GM18868 (cell line): Measurements from ENCODE around the gene PTF1A.

Source experiments
- ATAC-seq: cut with Tn5 transposase; IDR thresholded peaks from one replicate; pipeline ENCODE4 v1.9.1; 2021; ENCODE audit warnings: mild to moderate bottlenecking, moderate library complexity; ENCODE audit not compliant: unreplicated experiment

PTF1A gene, protein sequence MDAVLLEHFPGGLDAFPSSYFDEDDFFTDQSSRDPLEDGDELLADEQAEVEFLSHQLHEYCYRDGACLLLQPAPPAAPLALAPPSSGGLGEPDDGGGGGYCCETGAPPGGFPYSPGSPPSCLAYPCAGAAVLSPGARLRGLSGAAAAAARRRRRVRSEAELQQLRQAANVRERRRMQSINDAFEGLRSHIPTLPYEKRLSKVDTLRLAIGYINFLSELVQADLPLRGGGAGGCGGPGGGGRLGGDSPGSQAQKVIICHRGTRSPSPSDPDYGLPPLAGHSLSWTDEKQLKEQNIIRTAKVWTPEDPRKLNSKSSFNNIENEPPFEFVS

DNA sequence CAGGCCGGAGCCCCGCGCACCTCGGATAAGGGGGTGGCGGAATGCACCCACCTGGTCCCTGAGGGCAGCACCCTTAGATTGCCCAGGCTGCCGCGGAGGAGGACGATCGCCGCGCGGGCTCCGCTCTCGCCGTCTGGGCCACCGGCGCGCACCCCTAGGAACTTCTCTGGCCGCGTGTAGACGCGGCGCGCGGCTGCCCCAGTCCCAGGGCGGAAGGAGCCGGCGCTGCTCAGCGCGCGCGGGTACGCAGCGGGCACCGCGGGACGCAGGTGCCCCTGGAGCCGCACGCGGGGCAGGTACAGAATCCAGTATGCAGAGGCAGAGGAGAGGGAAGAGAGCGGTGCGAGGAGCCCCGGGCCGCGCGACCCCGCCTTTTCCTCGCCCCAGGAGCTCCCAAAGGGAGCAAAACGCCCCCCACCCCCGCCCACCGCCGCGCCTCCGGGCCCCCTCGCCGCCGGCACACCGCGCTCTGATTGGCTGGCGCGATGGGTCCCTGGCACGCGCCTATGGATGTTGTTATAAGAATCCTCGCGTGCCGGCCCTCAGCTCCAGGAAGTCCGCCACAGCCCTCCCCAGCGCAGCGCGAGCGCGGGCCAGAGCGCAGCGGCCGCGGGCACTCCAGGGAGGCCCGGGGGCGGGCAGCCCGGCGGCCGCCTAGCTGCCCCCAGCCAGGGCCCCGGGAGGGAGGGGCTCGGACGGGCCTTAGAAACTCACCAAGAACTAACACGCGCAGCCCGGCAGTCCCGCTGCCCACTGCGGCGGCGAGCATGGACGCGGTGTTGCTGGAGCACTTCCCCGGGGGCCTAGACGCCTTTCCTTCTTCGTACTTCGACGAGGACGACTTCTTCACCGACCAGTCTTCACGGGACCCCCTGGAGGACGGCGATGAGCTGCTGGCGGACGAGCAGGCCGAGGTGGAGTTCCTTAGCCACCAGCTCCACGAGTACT lies at the start of gene PTF1A:
Gene PTF1A, plus strand, starts transcription at position 549 of the 948 bp plus-strand sequence. Its CDS starts 219 bp downstream, at position 768.
- no peak for ATAC-seq

DNA sequence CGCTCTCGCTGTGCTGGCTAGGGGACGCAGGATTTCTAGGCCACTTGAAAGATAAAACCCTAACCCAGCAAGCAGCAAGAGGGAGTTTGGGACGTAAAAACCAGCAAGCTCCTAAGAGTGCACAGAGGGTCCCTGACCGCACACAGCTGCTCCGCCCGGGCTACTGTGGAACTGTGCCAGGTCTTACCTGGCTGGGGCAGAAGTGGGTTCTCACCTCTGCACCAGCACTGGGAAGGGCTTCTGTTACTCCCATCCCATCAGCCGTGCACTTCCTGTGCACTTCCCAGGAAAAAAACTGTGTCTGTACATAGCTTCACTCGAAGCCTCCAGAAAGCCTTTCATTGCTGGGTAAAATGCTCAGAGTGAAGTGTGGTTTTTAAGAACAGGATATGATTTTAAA lies 45.9 kb upstream of the PTF1A start:
- ATAC-seq, result no peak

DNA sequence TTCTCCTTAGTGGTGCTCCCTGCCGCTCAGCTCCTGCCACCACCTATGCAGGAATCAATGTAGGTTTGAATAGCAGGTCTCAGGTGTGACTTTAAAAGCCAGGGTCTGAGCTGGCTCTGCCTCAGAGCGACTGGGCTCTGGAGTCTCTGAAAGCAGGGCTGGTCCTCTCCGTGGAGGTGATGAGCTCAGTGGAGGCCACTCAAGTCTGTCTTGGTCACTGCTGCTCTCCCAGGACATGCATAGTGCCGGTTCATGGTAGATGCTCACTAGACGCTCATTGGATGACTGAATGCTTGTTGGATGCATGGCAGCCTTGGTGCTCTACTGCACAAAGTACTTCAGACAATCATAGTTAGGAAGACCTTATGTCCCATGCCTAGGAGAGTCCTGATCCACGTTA lies 45.1 kb upstream of the PTF1A start:
- no peak for ATAC-seq

DNA sequence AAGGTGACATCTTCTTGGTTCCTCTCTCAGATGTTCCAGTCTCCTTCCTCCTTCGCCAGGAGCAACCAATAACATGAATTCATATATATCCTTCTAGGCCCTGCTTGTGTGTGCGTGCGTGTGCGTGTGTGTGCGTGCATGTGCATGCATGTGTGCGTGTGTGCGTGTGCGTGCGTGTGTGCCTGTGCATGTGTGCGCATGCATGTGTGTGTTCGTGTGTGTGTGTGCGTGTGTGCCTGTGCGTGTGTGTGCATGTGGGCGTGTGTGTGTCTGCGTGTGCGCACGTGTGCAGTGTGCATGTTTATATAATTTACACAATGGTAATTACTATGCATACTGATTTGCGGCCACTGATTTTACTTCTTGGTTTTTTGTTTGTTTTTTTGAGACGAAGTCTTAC lies 43.9 kb upstream of the PTF1A start:
- ATAC-seq, result no peak

DNA sequence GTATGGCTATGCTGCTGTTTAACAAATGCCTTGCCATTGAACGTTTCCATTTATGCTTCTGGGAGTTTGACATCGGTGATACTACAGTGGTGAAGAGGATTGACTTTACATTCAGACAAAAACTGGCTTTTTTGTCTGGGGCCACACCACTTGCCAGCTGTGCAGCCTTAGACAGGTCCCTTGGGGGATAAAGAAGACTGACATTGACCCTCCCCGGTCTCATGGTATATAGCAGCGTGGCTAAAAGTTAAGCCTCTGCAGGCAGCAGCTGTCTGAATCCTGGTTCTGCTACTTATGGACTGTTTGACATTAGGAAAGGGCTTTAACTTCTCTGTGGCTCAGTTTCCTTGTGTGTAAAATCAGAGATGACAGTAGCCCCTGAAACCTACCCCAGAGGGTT lies 42.0 kb upstream of the PTF1A start:
- no peak for ATAC-seq

DNA sequence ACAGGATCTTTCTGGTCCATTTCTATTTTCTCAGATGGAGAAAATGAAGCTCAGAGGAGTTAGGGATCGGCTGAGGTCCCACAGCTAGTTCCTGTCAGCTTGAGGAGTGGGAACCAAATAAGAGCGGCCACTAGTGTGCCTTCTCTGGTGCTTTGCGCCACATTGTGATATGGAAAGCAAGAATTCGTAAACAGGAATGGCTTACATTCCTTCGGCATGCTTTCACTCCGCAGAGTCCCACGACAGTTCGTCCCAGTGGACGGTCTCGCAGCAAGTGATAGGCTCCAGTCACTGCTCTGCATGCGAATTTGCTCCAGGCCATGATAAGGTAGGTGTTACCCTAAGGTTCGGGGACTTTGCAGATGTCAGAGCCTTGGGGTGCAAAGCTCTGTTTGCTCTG lies 41.5 kb upstream of the PTF1A start:
- ATAC-seq, result no peak

DNA sequence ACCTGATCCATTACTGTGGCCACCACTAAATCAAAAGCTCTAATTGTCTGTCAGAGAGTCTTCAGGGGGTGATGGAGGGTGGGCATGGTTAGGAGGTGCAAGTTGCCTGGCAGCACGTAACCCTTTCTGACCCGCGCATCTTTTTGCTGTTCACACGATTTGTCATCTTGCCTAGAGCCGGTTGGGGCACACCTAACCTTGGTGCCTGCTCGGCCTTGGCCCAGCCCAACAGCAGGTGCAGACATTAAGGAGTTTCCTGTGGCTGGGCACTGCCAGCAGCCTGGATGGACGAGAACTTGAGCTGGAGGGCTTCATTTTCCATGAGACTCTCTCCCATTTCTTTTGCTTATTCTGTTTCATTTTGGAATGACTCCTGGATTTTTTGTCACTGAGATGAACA lies 41.0 kb upstream of the PTF1A start:
- no peak for ATAC-seq

DNA sequence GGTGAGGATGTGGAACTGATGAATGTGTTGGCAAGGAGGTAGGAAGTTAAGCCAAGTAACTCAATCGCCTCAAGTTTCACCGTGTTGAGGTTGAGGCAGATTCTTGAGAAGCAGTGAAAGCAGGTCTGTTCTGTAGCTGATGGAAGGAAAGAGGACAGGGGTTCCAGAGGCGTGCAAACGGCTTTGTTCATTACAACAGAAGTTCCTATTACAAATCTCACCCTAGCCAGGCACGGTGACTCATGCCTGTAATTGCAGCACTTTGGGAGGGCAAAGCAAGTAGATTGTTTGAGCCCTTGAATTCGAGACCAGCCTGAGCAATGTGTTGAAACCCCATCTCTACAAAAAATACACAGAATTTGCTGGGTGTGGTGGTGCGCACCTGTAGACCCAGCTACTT lies 36.9 kb upstream of the PTF1A start:
- no peak for ATAC-seq

DNA sequence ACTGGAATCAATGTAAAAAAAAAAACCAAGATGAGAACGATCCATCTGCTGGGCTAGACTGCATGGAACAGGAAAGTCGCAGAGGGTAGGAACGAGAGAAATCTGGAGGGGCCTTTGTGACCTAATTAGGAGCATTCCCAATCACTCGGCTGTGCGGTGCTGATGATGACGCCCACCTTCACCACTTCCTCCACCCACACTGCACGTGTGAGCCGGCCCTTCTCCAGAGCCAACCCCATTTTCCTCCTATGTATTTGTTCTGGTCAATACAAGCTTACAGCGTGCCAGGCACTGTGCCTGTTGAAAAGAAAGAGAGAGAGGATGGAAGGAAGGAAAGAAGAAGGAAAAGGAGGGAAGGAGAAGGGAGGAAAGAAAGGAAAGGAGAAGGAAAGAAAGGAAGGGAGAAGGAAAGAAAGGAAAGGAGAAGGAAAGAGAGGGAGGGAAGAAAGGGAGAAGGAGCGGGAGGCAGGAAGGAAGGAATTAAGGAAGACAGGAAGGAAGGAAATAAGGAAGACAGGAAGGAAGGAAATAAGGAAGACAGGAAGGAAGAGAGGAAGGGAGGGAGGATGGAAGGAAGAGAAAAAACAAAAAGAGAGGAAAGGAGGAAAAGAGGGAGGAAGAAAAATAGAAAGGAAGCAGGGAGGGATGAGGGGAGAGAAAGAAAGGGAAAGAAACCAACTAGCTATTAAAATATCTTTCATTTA lies 35.5 kb upstream of the PTF1A start:
- no peak for ATAC-seq

DNA sequence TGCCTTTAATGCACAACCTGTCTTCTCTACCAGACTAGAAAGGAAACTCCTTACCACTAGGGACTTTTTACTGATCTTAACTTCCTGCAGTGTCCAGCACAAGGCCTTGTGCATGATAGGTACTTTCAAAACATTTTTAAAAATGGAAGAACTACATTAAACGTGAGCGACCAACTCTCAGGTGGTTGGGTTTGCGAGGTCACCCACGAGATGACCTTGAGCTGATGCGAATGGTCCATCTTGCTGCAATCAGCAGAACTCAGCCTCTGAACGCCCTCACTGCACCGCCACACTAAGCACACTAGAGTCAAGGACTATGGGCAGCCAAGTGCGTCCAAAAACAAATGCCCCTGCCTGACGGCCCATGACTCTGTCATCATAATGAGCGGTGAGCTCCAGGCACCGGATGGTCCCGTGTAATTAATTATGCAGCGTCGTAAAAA lies 34.9 kb upstream of the PTF1A start:
- peak; percentile 72 for ATAC-seq

DNA sequence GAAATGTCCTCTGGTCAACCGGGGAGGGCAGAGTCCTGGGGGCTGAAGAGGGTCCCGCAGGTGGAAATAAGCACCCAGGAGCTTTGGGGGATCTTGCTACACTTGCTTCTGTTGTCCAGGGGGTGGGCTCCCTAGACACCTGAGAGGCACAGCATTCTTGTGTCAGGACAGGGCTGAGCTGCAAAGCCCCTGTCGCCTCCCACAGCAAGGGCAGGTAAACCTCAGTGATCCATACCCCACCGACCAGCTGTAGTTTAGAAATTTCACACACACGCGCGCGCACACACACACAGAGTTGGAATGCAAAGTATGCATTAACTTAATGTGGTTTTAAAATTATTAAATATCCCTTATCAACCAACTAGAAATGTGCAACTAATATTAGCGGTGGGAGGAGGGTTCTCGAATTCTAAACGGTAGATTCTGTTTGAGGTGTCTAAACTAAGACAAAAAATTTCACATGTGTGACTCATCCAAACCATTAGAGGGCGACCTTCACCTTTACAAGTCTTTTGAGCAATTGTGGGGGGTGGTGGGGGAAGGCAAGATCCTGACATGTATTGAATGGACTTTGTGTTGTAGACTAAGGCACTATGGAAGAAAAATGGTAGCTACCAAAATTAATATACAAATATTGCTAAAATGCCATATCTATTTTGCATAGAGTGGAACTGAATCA lies 34.3 kb upstream of the PTF1A start:
- peak; percentile 61 for ATAC-seq

DNA sequence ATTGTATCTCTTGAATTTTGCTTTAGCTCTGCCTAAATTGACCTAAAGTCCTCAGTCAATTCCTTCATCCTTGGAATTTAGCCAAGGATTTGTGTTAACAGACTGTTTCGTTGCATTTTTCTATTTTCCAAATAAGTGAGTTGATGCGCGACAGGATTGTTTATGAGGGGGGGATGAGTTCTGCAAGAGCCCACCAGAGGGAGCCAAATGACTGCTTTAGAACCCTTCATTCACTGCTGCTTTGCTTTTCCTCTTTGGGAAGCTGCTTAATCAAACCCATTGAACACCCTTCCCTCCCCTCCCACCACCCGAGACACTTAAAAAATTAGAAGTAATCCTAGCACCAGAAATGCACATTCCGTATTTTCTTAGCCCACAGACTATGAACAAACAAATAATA lies 33.7 kb upstream of the PTF1A start:
- peak; percentile 57 for ATAC-seq

DNA sequence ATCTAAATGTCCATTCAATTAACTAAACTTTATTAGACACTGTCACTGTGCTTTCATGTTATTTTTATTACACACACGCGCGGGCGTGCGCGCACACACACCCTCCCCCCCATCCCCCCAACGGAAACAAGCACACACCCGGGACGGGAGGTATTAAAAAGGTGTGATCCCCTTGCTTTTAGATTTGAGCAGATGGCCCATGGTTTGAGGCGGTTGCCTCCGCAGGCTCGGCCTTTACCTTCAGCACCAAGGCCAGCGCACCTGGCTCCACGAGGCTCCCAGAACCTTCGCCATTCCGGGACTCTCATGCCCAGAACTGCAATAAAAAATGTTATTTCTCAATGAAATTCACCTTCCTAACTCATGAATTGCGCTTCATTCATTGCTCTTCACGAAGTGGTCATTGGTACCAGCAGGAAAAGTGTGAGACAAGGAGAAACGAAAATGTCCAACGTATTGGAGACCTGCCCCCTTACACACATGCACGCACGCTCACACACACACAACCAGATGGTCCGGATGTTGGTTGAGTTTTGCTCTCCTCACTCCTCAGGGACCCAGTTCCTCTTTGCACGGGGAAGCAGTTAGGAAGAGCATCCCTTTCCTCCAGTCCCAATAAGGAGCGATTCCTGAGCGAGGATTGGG lies 20.8 kb upstream of the PTF1A start:
- no peak for ATAC-seq

DNA sequence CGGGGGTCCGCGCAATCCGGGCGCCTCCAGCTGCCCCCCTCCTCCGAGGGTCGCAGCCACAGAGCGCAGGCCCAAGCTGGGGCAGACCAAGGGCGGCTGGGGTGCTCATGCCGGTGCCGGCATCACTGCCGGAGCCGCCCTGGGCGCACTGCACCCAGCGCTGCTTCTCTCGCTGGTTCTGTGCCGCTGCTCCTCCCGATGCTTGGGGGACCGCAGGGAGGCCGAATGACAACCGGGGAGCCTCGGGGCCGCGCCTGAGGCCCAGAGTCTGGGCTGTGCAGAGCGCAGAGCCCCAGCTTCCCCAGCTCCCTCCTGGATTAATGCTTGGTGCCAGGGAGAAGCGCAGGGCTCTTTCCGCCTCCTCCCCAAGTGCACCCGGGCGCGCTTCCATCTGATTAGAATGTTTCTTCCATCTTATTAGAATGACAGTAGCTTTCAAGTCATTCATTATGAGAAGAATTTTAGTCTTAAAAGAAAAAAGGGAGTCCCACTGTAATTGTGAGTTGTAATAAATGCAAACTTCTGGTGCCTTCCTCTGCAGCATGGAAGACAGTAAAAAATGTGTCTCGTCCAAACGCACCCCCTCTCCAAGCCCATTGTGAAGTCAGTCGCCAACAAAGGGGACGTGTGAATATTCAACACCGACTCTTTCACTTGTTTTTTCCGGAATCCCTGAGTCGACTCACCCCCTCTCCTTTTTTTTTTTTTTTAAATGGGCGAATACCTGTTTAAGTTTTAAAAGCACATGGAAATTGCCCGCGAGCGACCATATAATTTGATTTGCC lies 19.5 kb upstream of the PTF1A start:
- ATAC-seq, result no peak

DNA sequence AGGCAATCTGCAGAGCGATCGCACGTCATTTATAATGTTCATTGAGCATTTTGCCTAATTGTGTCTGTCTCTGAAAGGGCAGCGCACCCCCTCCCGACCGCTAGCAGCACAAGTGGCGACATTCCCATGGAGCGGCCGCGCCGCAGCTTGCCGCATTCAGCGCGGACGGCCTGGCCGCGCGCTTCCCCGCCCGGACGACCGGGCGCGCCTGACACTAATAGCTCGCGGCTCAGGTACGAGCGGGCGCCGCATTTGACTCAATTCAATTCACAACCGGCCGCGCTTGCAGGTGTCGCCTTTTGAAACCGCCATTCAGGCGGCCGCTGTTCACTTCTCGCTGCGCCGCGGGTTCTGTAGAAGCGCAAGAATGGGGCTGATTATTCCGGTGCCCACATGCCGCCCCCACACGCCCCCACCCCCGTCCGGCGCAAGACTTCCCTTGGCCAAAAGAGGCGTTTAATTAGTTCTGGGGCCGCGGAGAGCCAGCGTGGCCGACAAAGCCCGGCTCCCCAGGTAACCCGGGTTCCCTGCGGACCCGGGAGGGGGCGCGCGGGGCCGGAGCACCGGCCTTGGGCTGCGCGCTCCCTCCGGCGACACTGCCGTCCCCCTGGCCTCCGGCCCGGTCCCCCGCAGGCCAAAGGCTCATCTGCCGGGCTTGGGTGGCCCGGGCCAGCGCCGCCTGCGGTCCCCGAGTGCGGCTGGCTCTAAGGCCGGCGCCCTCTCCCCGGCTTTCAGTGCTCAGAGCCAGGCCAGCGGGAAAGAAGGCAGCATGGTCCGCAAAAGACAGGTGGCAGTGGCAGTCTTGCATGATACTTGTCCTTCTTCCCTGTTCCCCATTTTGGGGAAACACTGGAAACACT lies 18.7 kb upstream of the PTF1A start:
- ATAC-seq, result no peak

DNA sequence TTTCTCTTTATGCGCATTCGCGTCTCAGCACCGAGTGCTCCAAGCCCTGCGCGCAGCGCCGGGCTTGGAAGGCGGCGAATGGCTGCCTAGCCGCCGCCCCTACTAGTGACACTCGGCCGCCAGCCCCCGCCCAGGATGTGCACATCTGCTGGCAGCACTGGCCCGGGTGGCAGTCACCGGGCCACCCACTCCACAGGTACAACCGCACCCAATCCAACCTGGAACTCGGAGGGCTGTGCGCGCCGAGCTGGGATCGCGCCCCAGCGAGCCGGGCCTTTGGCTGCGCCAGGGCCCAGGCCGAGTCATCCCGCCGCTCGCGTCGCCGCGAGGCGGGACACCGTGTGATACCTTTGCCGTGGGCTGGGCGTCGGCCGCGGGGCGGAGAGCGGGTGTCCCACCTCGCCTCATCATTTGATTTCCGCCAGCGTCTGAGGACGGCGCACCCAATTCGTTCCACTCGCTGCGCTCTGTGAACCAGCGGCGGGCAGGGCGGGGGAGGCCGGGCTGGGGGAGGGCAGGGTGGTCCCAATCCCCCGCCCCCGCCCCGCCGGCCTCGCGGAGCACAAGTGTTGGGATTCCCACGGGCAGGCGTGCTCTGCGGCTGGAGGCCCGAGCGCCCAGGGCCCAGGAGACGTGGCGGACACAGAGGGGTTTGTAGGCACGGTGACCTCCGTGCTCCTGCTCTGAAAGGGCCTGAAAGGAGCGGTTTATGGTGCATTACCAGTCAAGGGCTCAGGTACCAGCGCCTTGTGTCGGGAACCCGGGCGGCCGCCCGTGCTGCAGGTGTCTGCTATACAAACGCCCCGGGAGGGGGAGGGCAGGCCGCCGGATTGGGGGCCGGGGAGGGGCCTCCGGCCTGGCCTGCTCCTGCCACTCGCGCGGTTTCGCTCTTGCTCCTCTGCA lies 17.8 kb upstream of the PTF1A start:
- no peak for ATAC-seq

DNA sequence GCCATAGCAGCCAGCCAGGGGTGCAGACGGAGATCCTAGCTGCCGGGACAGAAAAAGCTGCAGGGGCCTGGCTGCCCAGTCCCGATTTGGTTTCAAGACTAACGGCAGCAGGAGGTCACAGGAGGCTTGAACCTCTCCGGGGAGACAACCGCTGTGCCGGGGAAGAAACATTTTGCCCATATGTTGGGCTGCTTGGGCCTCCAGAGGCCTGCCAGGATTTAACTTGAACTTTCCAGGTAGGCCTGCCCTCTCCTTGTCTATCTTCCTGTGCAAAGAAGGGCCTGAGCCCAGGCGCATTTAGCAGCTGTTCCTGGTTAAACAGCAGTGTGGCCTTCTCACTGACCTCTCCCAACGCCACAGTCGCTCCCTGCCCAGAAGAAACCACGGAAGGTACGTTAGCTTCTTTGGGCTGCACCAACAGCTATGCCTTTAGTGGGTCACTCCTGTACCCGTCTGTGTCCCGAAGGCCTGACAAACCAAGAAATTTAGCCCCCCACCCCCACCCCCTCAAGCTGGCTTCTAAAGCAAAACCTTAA lies 17.1 kb upstream of the PTF1A start:
- ATAC-seq, result no peak
